HG02938 (cell line): ENCODE measurements around the gene SLC37A3.
"Not testable (repeated sequence)": the region's sequence is repeated elsewhere in the genome, so short reads cannot be mapped to it uniquely, and the experiment has no call there.

Source experiments
- ATAC-seq: cut with Tn5 transposase; IDR thresholded peaks from one replicate; pipeline ENCODE4 v1.9.1; 2021; ENCODE audit warnings: mild to moderate bottlenecking, moderate library complexity; ENCODE audit not compliant: unreplicated experiment

Gene SLC37A3, protein sequence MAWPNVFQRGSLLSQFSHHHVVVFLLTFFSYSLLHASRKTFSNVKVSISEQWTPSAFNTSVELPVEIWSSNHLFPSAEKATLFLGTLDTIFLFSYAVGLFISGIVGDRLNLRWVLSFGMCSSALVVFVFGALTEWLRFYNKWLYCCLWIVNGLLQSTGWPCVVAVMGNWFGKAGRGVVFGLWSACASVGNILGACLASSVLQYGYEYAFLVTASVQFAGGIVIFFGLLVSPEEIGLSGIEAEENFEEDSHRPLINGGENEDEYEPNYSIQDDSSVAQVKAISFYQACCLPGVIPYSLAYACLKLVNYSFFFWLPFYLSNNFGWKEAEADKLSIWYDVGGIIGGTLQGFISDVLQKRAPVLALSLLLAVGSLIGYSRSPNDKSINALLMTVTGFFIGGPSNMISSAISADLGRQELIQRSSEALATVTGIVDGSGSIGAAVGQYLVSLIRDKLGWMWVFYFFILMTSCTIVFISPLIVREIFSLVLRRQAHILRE

GRCh38 chr7:140397784-140398750 lies at the start of gene SLC37A3:
Gene SLC37A3, minus strand, starts transcription at chr7:140398530. Its CDS starts 16,004 bp downstream, at chr7:140382526.
- peak; percentile 93 for ATAC-seq

DNA sequence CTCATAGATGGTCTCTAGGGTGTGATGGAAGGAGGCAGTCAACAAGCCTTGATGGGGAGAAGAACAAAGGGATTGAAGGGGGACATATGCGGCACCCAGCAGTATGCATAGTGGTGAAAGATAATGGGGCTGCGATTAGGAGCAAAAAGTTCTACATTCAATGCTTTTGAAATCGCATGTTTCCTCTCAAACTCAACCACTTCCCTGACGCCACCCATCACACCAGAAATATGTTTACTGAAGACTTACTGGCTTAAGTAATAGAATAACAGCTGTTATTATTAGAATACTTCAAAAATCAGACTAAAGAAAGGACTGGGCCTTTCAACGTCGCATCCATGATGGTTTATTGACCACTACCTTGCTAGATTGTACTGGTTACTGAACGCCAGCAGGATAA lies 49.5 kb upstream of the SLC37A3 start:
- no peak for ATAC-seq

- ATAC-seq = no peak
Observed at GRCh38 chr7:140446467-140446866, 48.1 kb upstream of the SLC37A3 start.

GRCh38 chr7:140441519-140441918 lies 43.2 kb upstream of the SLC37A3 start:
- ATAC-seq = no peak

GRCh38 chr7:140440593-140440992 lies 42.3 kb upstream of the SLC37A3 start:
- ATAC-seq = no peak

DNA sequence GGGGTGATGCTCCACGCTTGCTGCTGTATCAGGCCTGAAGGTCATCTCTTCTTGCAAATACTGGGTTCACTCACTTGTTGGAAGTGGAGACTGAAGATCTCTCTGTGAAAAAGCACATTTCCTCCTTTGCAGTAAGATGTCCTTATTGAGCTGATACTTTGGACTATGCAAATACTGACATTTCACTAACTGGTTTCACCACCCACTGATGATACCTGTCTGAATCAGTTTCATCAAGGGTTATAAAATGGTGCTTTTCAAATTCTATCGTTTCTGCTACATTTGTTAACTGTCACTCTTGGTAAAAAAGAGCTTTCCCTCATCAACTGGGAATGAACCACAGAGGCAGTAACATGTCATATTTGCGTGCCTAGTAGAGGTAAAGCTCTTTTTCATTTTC lies 41.0 kb upstream of the SLC37A3 start:
- ATAC-seq = peak; percentile 87

- ATAC-seq = no peak
Observed at GRCh38 chr7:140435252-140435895, 37.0 kb upstream of the SLC37A3 start.

DNA sequence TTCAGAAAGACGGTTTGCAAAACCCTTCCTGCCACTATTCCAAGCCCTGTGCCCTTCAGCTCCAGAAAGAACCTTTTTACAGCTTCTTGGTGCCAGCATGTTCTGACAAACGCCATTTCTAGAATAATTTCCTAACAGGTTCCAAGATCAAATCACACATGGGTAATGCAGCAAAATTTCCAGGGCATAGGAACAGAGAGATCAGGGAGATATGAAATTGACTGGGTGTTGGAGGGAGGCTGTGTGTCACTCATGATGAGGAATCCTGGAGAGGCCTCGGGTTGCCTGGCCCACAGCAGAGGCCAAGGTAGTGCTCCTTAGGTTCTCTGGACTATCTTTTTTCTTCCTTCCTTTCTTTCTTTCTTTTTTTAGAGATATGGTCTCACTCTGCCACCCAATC lies 35.1 kb upstream of the SLC37A3 start:
- no peak for ATAC-seq

- no peak for ATAC-seq
Observed at GRCh38 chr7:140426130-140426529, 27.8 kb upstream of the SLC37A3 start.

- no peak for ATAC-seq
Observed at GRCh38 chr7:140425718-140426117, 27.4 kb upstream of the SLC37A3 start.

DNA sequence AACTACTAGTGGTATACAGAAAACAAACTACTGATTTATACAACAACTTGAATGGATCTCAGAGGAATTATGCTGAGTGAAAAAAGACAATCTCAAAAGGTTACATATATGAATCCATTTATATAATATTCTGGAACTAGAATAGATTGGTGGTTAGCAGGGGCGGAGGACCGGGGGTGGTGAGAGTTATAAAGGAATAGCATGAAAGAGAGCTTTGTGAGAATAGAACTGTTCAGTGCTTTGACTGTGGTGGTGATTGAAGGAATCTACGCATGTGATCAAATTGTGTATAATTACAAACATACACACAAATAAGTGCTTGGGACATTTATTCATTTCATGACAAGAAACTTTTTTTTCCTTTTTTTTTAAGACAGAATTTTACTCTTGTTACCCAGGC lies 25.2 kb upstream of the SLC37A3 start:
- no peak for ATAC-seq

DNA sequence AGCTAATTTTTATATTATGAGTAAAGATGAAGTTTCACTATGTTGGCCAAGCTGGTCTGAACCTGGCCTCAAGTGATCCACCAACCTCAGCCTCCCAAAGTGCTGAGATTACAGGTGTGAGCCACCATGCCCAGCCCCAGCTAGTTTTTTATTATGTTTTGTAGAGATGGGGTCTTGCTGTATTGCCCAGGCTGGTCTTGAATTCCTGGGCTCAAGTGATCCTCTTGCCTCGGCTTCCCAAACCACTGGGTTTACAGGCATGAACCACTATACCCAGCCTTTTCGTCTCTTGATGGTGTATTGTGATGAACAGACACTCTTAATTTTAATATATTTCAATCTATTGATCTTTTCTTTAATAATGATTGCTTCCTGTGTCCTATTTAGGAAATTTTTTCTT lies 23.2 kb upstream of the SLC37A3 start:
- no peak for ATAC-seq

GRCh38 chr7:140418653-140419052 lies 20.3 kb upstream of the SLC37A3 start:
- ATAC-seq = no peak

DNA sequence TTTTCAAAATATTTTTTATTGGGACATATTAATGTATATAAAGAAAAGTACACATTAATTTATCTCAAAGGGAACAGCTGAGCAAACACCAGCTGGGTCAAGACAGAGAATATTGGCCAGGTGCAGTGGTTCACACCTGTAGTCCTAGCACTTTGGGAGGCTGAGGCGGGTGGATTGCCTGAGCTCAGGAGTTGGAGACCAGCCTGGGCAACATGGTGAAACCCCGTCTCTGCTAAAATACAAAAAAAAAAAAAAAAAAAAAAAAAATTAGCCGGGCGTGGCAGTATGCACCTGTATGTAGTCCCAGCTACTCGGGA lies 19.8 kb upstream of the SLC37A3 start:
- ATAC-seq = not testable (repeated sequence)

DNA sequence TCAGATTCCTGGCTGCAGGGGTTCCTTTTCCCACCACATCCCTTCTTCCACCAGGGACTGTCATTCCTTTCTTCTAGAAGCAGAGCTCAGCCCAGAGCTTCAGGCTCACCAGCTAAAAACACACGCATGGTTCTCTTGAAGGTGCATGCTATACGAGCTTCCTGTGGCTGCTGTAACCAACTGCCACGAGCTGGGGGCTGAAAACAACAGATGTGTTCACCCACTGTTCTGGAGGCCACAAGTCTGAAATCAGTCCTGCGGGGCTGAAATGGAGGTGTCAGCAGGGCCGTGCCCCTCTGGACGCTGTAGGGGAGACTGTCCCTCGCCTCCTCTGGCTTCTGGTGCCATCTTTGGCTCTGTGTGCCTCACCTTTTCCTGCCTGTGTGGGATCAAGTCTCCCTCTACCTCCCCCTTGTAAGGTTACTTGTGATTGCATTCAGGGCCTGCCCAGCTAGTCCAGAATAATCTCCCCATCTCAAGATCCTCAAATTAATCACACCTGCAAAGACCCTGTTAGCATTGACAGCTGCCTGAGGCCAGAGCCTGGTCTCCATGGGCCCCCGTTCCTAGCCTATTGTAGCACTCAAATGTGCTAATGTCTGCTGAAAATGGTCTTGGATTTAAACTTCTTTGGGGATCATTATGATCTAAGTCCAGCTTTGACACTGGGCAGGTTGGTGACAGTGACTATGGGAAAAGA lies 19.3 kb upstream of the SLC37A3 start:
- ATAC-seq = no peak

GRCh38 chr7:140416560-140416959 lies 18.2 kb upstream of the SLC37A3 start:
- no peak for ATAC-seq

GRCh38 chr7:140415816-140416215 lies 17.5 kb upstream of the SLC37A3 start:
- ATAC-seq = not testable (repeated sequence)

DNA sequence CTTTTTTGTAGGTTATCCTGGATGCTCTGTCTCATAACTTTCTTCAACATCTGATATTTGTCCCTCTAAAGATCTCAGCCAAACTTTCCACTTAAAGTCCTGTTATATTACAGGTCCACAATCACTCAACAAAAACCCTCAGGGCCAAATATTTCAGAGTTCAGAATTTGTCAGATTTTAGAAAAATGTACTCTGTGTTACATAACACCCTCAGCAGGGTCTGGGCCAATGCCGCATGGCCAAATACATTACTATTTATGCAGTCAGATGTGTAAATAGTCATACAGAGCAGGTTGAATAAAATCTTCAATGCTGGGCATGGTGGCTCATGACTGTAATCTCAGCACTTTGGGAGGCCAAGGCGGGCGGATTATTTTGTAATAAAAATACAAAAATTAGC lies 17.0 kb upstream of the SLC37A3 start:
- no peak for ATAC-seq

- no peak for ATAC-seq
Observed at GRCh38 chr7:140404565-140405065, 6.3 kb upstream of the SLC37A3 start.

DNA sequence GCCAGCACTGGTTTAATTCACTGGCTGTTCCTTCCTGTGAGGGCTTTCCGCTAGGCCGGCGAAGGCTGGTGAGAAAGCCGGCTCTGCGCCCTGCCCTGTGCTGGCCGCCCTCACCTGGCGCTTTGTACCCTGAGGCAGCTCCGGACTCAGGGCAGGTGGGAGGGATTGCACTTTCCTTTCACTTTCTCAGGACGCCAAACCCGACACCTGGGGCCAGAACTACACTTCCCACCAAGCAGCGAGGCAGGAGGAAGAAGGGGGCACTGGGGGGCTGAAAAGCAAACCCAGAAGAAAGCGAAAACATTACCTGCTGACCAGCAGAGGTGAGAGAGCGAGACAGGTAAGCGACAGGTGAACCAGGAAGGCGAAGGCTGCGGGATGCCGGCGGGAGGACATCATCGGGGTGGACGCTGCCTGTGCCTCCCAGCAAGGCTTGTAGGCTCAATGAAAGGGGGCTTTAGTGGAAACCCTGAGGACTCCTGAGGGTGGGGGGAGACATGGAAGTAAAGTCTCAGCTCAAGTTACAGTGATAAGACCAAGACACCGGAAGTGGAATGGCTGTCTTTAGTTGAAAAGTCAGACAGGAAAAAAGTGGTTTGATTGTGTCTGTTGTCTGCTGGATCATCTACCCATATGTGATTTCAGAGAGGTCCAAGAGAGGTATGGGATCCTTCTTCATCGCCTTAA lies 5.7 kb upstream of the SLC37A3 start, which contains the start of gene RAB19:
Gene RAB19 (plus strand): TSS at position 181 of the 687 bp plus-strand sequence. CDS start 3,589 bp downstream, outside the sequence.
- no peak for ATAC-seq
